Right atrium auricular region (tissue), 2 donors: ENCODE results near the gene PAQR3. TPM values are rescaled to one million over a fixed set of nuclear protein-coding genes. Genes with fewer than 3 reads are reported as not detected.
"Not testable (repeated sequence)": the region's sequence is repeated elsewhere in the genome, so short reads cannot be mapped to it uniquely, and the experiment has no call there.

Experiments used
- DNase-seq: peaks from one replicate; pipeline ENCODE4 v3.0.0-alpha.2; 2019; ENCODE audit warnings: low spot score
- H3K27ac ChIP-seq, 2 donors: fragments of 200-600 bp; sonication (generic); 1 replicate in 1 of 2; 2 replicates in 1 of 2; pipeline ENCODE4 v1.5.1; 2016 to 2019
- H3K27me3 ChIP-seq, 2 donors: fragments of 200-600 bp; sonication (generic); one replicate each; pipeline versions ENCODE4 v1.5.1 to v1.6.0; 2017 to 2019
- H3K36me3 ChIP-seq: fragments of 200-600 bp; sonication (generic); one replicate; pipeline ENCODE4 v1.5.1; 2016
- H3K4me1 ChIP-seq, 2 donors: fragments of 200-600 bp; sonication (generic); one replicate each; pipeline versions ENCODE4 v1.5.1 to v1.6.0; 2017 to 2019
- H3K4me3 ChIP-seq, 2 donors: fragments of 200-600 bp; sonication (generic); 1 replicate in 1 of 2; 2 replicates in 1 of 2; pipeline ENCODE4 v1.5.1; 2017 to 2019; ENCODE audit warnings: mild to moderate bottlenecking in 1 of 2, moderate library complexity in 1 of 2
- H3K9me3 ChIP-seq, 2 donors: fragments of 200-600 bp; sonication (generic); one replicate each; pipeline ENCODE4 v1.5.1; 2019
- CTCF ChIP-seq, 2 donors: fragments of 200-600 bp; sonication (generic); IDR thresholded peaks; one replicate each; pipeline ENCODE4 v1.5.1; 2019; ENCODE audit warnings: antibody characterized with exemption in 2 of 2
- total RNA-seq, 2 donors: library from RNA; depleted of rRNA; stranded (reverse); fragments of >200 nt; gene quantifications; one replicate each; pipeline ENCODE4 v1.1.0, GENCODE V29; 2016

PAQR3 gene
- total RNA-seq, 2 donors from 2014 or later: 8.3 to 8.4 TPM

GRCh38 chr4:78880874-78881492 lies 58.3 kb downstream of the PAQR3 start:
- no peak for DNase-seq
- no peak overlapping the region for H3K27ac ChIP-seq
- H3K4me1 ChIP-seq: no peaks in the 10 kb centered on the region
- no peaks in the 10 kb centered on the region for H3K9me3 ChIP-seq
- TF ChIP-seq CTCF (IDR thresholded peaks at IDR 0.05): no peak
- H3K27me3 ChIP-seq: no peaks in the 10 kb centered on the region
- H3K4me3 ChIP-seq: no peak overlapping the region
- H3K36me3 ChIP-seq: peaks cover 5% of the 10 kb centered on the region

- no peak for TF ChIP-seq CTCF (IDR thresholded peaks at IDR 0.05)
- H3K27ac ChIP-seq: no peak overlapping the region
- DNase-seq: no peak
- no peaks in the 10 kb centered on the region for H3K27me3 ChIP-seq
- no peak overlapping the region for H3K4me3 ChIP-seq
- peaks cover 17% of the 10 kb centered on the region for H3K36me3 ChIP-seq
- no peaks in the 10 kb centered on the region for H3K9me3 ChIP-seq
- no peaks in the 10 kb centered on the region for H3K4me1 ChIP-seq
These were observed 61.2 kb downstream of the PAQR3 start for GRCh38 chr4:78878031-78878430.

- no peak overlapping the region for H3K4me3 ChIP-seq
- no peaks in the 10 kb centered on the region for H3K27me3 ChIP-seq
- no peak for DNase-seq
- H3K9me3 ChIP-seq: no peaks in the 10 kb centered on the region
- no peaks in the 10 kb centered on the region for H3K4me1 ChIP-seq
- H3K36me3 ChIP-seq: peaks cover 30% of the 10 kb centered on the region
- no peak overlapping the region for H3K27ac ChIP-seq
- no peak for TF ChIP-seq CTCF (IDR thresholded peaks at IDR 0.05)
These were observed 62.5 kb downstream of the PAQR3 start for GRCh38 chr4:78876568-78877320.

GRCh38 chr4:78870056-78870455 lies 69.2 kb downstream of the PAQR3 start:
- H3K27me3 ChIP-seq: no peaks in the 10 kb centered on the region
- no peaks in the 10 kb centered on the region for H3K4me1 ChIP-seq
- no peaks in the 10 kb centered on the region for H3K9me3 ChIP-seq
- no peak overlapping the region for H3K4me3 ChIP-seq
- no peak for DNase-seq
- no peak overlapping the region for H3K27ac ChIP-seq
- H3K36me3 ChIP-seq: peaks cover 47% of the 10 kb centered on the region
- no peak for TF ChIP-seq CTCF (IDR thresholded peaks at IDR 0.05)

GRCh38 chr4:78868712-78869111 lies 70.5 kb downstream of the PAQR3 start:
- not testable (repeated sequence) for H3K4me1 ChIP-seq, H3K27me3 ChIP-seq, DNase-seq, H3K27ac ChIP-seq, H3K4me3 ChIP-seq, H3K9me3 ChIP-seq
- H3K36me3 ChIP-seq: peaks cover 42% of the 10 kb centered on the region

GRCh38 chr4:78865451-78865850 lies 73.8 kb downstream of the PAQR3 start:
- Histone ChIP-seq H3K4me1 (no peaks in the 10 kb centered on the region), H3K9me3 (no peaks in the 10 kb centered on the region), H3K36me3 (peaks cover 17% of the 10 kb centered on the region), H3K4me3 (no peak overlapping the region), H3K27ac (no peak overlapping the region), H3K27me3 (no peaks in the 10 kb centered on the region)
- no peak for TF ChIP-seq CTCF (IDR thresholded peaks at IDR 0.05)
- DNase-seq: no peak
